NB4 (cell line): ENCODE results near the gene TNIP2.
"Not testable (repeated sequence)": the region's sequence is repeated elsewhere in the genome, so short reads cannot be mapped to it uniquely, and the experiment has no call there.

Experiments
- DNase-seq: peaks from one replicate; pipeline ENCODE4 v3.0.0; 2010; ENCODE audit warnings: low read depth
- H3K4me3 ChIP-seq: one replicate; pipeline ENCODE4 v1.5.1; 2011; ENCODE audit warnings: mild to moderate bottlenecking, low read depth, low read length, moderate library complexity
- MYC ChIP-seq: IDR thresholded peaks from 2 replicates; pipeline ENCODE4 v1.6.1; 2011; ENCODE audit warnings: low read depth, low read length
- POLR2A ChIP-seq: IDR thresholded peaks from 2 replicates; pipeline ENCODE4 v1.6.1; 2011; ENCODE audit warnings: mild to moderate bottlenecking; ENCODE audit not compliant: insufficient read length; ENCODE audit errors: extremely low read depth
- TF ChIP-seq, protein P1 (sequence below): IDR thresholded peaks from one replicate; pipeline ENCODE4 v1.5.1; 2012; ENCODE audit warnings: low read depth, low read length
- TF ChIP-seq, protein P2 (sequence below): IDR thresholded peaks from 2 replicates; pipeline ENCODE4 v1.6.1; 2011; ENCODE audit warnings: low read depth, low read length

The TNIP2 gene

DNA sequence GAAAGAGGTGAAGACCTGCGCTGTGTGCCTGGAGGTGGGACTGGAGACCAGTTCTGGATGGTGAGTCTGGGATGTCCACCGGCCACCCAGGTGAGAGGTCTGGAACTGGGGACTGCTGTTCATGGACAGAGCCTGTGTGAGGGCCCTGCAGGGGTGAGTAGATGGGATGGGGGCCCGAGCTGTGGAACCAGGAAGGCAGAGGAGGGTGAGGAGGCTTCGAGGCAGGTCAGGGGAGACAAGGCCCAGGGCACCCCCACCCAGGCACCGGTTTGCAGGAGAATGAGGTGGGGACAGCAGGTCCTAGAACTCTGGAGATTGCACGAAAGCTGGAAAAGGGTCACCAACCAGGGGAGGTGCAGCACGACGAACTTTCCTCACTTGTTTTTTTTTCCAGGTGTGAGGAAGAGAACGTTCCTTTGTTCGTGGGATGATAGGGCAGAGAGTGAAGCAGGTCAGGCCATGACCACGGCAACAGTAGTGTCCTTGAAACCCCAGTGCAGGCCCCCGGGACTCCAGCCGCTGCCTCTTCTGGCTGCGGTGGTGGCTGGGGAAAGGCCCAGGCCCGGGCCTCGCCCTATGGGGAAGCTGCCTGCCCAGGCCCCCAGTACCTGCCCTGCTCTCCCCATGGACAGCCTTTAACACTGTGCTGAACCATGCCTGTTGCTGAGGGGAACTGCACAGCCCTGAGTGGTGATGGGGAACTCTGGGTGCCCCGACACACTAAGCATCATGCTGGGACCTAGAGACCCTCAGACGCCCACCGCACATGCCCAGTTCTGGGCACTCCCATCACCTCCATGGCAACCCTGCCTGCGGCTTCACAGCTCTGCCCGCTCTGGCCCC, 22.9 kb downstream of the TNIP2 start:
- DNase-seq = no peak
- no peak for TF ChIP-seq MYC
- TF ChIP-seq POLR2A = no peak
- TF ChIP-seq, protein P1, sequence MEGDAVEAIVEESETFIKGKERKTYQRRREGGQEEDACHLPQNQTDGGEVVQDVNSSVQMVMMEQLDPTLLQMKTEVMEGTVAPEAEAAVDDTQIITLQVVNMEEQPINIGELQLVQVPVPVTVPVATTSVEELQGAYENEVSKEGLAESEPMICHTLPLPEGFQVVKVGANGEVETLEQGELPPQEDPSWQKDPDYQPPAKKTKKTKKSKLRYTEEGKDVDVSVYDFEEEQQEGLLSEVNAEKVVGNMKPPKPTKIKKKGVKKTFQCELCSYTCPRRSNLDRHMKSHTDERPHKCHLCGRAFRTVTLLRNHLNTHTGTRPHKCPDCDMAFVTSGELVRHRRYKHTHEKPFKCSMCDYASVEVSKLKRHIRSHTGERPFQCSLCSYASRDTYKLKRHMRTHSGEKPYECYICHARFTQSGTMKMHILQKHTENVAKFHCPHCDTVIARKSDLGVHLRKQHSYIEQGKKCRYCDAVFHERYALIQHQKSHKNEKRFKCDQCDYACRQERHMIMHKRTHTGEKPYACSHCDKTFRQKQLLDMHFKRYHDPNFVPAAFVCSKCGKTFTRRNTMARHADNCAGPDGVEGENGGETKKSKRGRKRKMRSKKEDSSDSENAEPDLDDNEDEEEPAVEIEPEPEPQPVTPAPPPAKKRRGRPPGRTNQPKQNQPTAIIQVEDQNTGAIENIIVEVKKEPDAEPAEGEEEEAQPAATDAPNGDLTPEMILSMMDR = no peak
- TF ChIP-seq, protein P2, sequence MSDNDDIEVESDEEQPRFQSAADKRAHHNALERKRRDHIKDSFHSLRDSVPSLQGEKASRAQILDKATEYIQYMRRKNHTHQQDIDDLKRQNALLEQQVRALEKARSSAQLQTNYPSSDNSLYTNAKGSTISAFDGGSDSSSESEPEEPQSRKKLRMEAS = no peak

GRCh38 chr4:2732526-2732925, 23.6 kb downstream of the TNIP2 start:
- TF ChIP-seq, protein P2 = no peak
- DNase-seq = no peak
- H3K4me3 ChIP-seq = no peak overlapping the region

More for the DNA sequence above, 22.9 kb downstream of the TNIP2 start:
- H3K4me3 ChIP-seq = no peak overlapping the region

DNA sequence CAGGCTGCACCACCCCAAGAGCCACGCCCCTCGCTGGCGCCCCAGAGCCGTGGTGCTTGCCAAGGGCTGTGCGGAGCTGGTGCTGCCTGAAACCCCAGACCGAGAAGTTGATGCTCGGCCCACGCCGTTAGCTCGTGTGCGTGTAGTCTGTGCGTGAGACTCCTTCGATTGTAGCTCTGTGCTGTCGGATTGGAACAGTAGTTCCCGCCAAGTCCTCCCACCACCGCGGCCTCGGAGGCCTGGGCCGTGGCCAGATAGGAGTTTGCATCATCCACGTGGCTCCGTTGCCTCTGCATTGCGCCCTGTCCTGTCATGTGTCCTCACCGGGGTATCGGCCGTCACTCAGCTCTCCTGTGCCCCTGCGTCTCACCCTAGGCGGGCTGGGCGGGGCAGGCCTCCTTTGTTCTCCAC, 24.2 kb downstream of the TNIP2 start:
- no peak overlapping the region for H3K4me3 ChIP-seq
- TF ChIP-seq, protein P1 = no peak
- TF ChIP-seq, protein P2 = no peak
- TF ChIP-seq MYC (no peak), POLR2A (no peak)
- DNase-seq = no peak

DNA sequence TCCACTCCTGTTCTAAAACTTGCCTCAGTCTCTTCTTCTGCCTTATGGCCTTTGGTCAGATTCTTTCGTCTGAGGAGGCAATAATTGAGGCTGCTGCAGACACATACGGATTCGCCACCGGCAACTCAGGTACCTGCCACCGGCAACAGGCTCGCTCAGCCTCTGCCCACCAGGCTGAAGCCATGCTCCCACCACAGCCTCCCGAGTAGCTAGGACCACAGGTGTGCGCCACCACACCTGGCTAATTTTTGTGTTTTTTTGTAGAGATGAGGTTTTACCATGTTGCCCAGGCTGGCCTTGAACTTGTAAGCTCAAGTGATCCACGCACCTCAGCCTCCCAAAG, 26.6 kb downstream of the TNIP2 start:
- TF ChIP-seq MYC (no peak), POLR2A (no peak)
- TF ChIP-seq, protein P2 = no peak
- TF ChIP-seq, protein P1 = no peak
- H3K4me3 ChIP-seq = no peak overlapping the region
- no peak for DNase-seq

DNA sequence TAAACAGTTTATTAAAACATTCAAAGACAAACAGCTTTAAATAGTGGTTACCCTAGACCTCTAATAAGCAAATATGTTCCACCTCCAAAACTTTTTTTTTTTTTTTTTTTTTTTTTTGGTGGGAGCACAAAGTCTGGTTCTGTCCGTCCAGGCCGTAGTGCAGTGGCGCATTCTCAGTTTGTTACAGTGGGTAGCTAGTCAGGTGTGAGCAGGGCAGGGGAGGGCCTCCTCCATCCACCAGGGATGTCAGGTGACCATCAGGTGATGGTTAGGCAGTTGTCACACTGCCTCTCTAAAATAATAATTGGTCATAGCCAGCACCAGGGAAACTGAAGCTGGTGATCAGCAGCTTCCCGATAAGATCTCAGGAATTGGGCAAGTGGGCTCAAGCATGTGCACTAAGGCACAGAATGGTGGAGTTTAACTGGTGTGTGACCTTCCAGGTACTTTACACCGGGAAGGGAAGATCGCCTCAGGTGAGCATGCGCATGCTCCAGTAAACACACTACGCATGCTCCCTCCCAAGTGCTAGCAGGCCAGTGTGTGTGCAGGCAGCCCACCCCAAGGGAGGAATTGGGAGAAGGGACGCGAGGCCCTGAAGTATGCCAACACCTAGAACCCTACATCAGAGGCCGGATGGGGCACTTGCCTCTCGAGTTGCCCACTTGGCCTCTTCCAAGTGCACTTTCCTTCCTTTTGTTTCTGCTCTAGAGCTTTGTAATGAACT, 27.2 kb downstream of the TNIP2 start:
- H3K4me3 ChIP-seq = no peak overlapping the region
- TF ChIP-seq, protein P1 = no peak
- TF ChIP-seq, protein P2 = no peak
- TF ChIP-seq MYC (no peak), POLR2A (no peak)
- no peak for DNase-seq

GRCh38 chr4:2728221-2728620, 27.9 kb downstream of the TNIP2 start:
- TF ChIP-seq POLR2A (no peak), MYC (no peak)
- TF ChIP-seq, protein P1 = no peak
- TF ChIP-seq, protein P2 = no peak
- no peak overlapping the region for H3K4me3 ChIP-seq
- DNase-seq = no peak

GRCh38 chr4:2726881-2727280, 29.3 kb downstream of the TNIP2 start:
- not testable (repeated sequence) for H3K4me3 ChIP-seq, DNase-seq
